GM23248 (cell line): Measurements from ENCODE around the gene ITFG1. TPM values are rescaled to one million over a fixed set of nuclear protein-coding genes. Genes with fewer than 3 reads are reported as not detected.
"Not testable (repeated sequence)": the region's sequence is repeated elsewhere in the genome, so short reads cannot be mapped to it uniquely, and the experiment has no call there.

ENCODE experiments used
- DNase-seq: peaks from one replicate; pipeline ENCODE4 v3.0.0-alpha.2; 2015
- H2AFZ ChIP-seq: fragments of 200-600 bp; sonication (generic); 2 replicates; pipeline ENCODE4 v1.6.1; 2016; ENCODE audit warnings: antibody characterized with exemption
- H3F3A ChIP-seq: fragments of 200-600 bp; sonication (generic); 2 replicates; pipeline ENCODE4 v1.6.1; 2016; ENCODE audit warnings: mild to moderate bottlenecking, antibody characterized with exemption, mixed run types; ENCODE audit not compliant: insufficient read depth
- H3K27ac ChIP-seq: fragments of 200-600 bp; sonication (generic); 2 replicates; pipeline ENCODE4 v1.5.1; 2016; ENCODE audit warnings: mild to moderate bottlenecking
- H3K27me3 ChIP-seq: fragments of 200-600 bp; sonication (generic); replicated peaks from 2 replicates; pipeline ENCODE4 v1.6.1; 2016; ENCODE audit warnings: mild to moderate bottlenecking; ENCODE audit not compliant: insufficient read depth
- H3K36me3 ChIP-seq: fragments of 200-600 bp; sonication (generic); 2 replicates; pipeline ENCODE4 v1.6.1; 2016; ENCODE audit warnings: low read depth, mild to moderate bottlenecking
- H3K4me1 ChIP-seq: fragments of 200-600 bp; sonication (generic); 2 replicates; pipeline ENCODE4 v1.6.1; 2016; ENCODE audit warnings: mild to moderate bottlenecking; ENCODE audit not compliant: insufficient read depth
- H3K4me2 ChIP-seq: fragments of 200-600 bp; sonication (generic); one replicate; pipeline ENCODE4 v1.6.1; 2016; ENCODE audit warnings: mild to moderate bottlenecking; ENCODE audit not compliant: unreplicated experiment
- H3K4me3 ChIP-seq: fragments of 200-600 bp; sonication (generic); 2 replicates; pipeline ENCODE4 v1.5.1; 2016; ENCODE audit warnings: mild to moderate bottlenecking
- H3K79me2 ChIP-seq: fragments of 200-600 bp; sonication (generic); 2 replicates; pipeline ENCODE4 v1.6.1; 2016; ENCODE audit warnings: mild to moderate bottlenecking; ENCODE audit not compliant: insufficient read depth
- H3K9ac ChIP-seq: fragments of 200-600 bp; sonication (generic); 2 replicates; pipeline ENCODE4 v1.6.1; 2016; ENCODE audit warnings: mild to moderate bottlenecking
- H3K9me2 ChIP-seq: fragments of 200-600 bp; sonication (generic); 2 replicates; pipeline ENCODE4 v1.6.1; 2016; ENCODE audit warnings: mixed run types, mild to moderate bottlenecking, moderate library complexity; ENCODE audit not compliant: insufficient read depth
- H3K9me3 ChIP-seq: fragments of 200-600 bp; sonication (generic); one replicate; pipeline ENCODE4 v1.6.1; 2017; ENCODE audit warnings: low read depth
- H4K20me1 ChIP-seq: fragments of 200-600 bp; sonication (generic); 2 replicates; pipeline ENCODE4 v1.6.0; 2016; ENCODE audit not compliant: insufficient read depth
- EZH2 ChIP-seq: fragments of 200-600 bp; sonication (generic); IDR thresholded peaks from 2 replicates; pipeline ENCODE4 v1.6.1; 2018; ENCODE audit warnings: antibody characterized with exemption, mild to moderate bottlenecking; ENCODE audit not compliant: insufficient read depth, poor library complexity, severe bottlenecking
- EZH2phosphoT487 ChIP-seq: fragments of 200-600 bp; sonication (generic); IDR thresholded peaks from 2 replicates; pipeline ENCODE4 v1.6.1; 2018; ENCODE audit warnings: antibody characterized with exemption, moderate library complexity, mild to moderate bottlenecking, low read depth; ENCODE audit not compliant: insufficient read depth
- WGBS, 2 experiments: methylation state at CpG; one replicate each; pipeline ENCODE4 v1.1.6; 2015 to 2017; ENCODE audit warnings: low lambda C conversion rate in 2 of 2, low coverage in 1 of 2; ENCODE audit errors: missing lambda C conversion rate in 2 of 2; 5-methylcytosine and 5-hydroxymethylcytosine counted together
- in situ Hi-C: fragments of 300-500 bp; cut with MboI; formaldehyde crosslinking; loops from 2 replicates; pipeline ENCODE4 v1.15.0; 2020
- polyA plus RNA-seq: library from polyadenylated mRNA; unstranded; fragments of >200 nt; fragmentation: Nextera tagmentation; extraction: Ambion mirVana; gene quantifications from 2 replicates; pipeline ENCODE4 v1.2.1, GENCODE V29; 2016
- total RNA-seq: library from RNA; depleted of rRNA; stranded (reverse); fragments of >200 nt; shearing (Covaris generic); gene quantifications from 2 replicates; pipeline ENCODE4 v1.2.3, GENCODE V29; 2014

ITFG1 gene
- total and polyA plus RNA-seq, 2 experiments from 2014 or later: 78.2 to 111 TPM

- no peaks in the 10 kb centered on the region for H3K9me3 ChIP-seq
- no peak overlapping the region for H3K4me3 ChIP-seq
- 84 to 88% methylated on average over 6 of the region's 6 CpGs for WGBS, 2 experiments
- H3K79me2 ChIP-seq: no peaks in the 10 kb centered on the region
- no peak overlapping the region for H3K27ac ChIP-seq
- H3K36me3 ChIP-seq: no peaks in the 10 kb centered on the region
- H3K9ac ChIP-seq: no peak overlapping the region
- H3K9me2 ChIP-seq: no peaks in the 10 kb centered on the region
- H3K4me1 ChIP-seq: no peaks in the 10 kb centered on the region
- no peaks in the 10 kb centered on the region for H3F3A ChIP-seq
- H4K20me1 ChIP-seq: no peaks in the 10 kb centered on the region
- TF ChIP-seq EZH2 (no peak), EZH2phosphoT487 (no peak)
- no peak overlapping the region for H2AFZ ChIP-seq
- in situ Hi-C loops: no loop called here
- peak; percentile 50 for DNase-seq
- H3K27me3 ChIP-seq: no peaks in the 10 kb centered on the region
- H3K4me2 ChIP-seq: no peak overlapping the region
Observed at GRCh38 chr16:47197536-47198179, 263.2 kb downstream of the ITFG1 start.

GRCh38 chr16:47196457-47196856 is 264.4 kb downstream of the ITFG1 start:
- TF ChIP-seq EZH2: no peak
- TF ChIP-seq EZH2phosphoT487: no peak
- no peaks in the 10 kb centered on the region for H3K9me3 ChIP-seq
- in situ Hi-C loops: no loop called here

GRCh38 chr16:47182318-47182717 is 278.5 kb downstream of the ITFG1 start:
- WGBS, 2 experiments: 71 to 89% methylated on average over 3 of the region's 3 CpGs

More at GRCh38 chr16:47196457-47196856, 264.4 kb downstream of the ITFG1 start:
- Histone ChIP-seq H3K9ac (no peak overlapping the region), H3K4me1 (no peaks in the 10 kb centered on the region), H3F3A (no peaks in the 10 kb centered on the region), H3K27me3 (no peaks in the 10 kb centered on the region), H2AFZ (no peak overlapping the region), H3K79me2 (no peaks in the 10 kb centered on the region), H3K4me3 (no peak overlapping the region), H3K27ac (no peak overlapping the region), H3K36me3 (no peaks in the 10 kb centered on the region), H4K20me1 (no peaks in the 10 kb centered on the region), H3K9me2 (no peaks in the 10 kb centered on the region), H3K4me2 (no peak overlapping the region)
- WGBS, 2 experiments: 92 to 97% methylated on average over 5 of the region's 5 CpGs
- no peak for DNase-seq

GRCh38 chr16:47181066-47181465 is 279.8 kb downstream of the ITFG1 start:
- H3K27ac ChIP-seq, H3K4me1 ChIP-seq, H2AFZ ChIP-seq, H3K9me2 ChIP-seq, H3K27me3 ChIP-seq, H3K9ac ChIP-seq, H3K9me3 ChIP-seq, DNase-seq, H3K79me2 ChIP-seq, in situ Hi-C loops, H3K4me2 ChIP-seq, H3K4me3 ChIP-seq, H4K20me1 ChIP-seq, H3F3A ChIP-seq, H3K36me3 ChIP-seq: not testable (repeated sequence)
- WGBS, 2 experiments: 98 to 100% methylated on average over 1 to 22 of the region's 31 CpGs

More at GRCh38 chr16:47182318-47182717, 278.5 kb downstream of the ITFG1 start:
- H3K36me3 ChIP-seq: no peaks in the 10 kb centered on the region
- H2AFZ ChIP-seq: no peak overlapping the region
- no peak for DNase-seq
- in situ Hi-C loops: no loop called here
- no peaks in the 10 kb centered on the region for H3K79me2 ChIP-seq
- no peak overlapping the region for H3K4me3 ChIP-seq
- no peak overlapping the region for H3K27ac ChIP-seq
- TF ChIP-seq EZH2 (no peak), EZH2phosphoT487 (no peak)
- no peaks in the 10 kb centered on the region for H4K20me1 ChIP-seq
- no peak overlapping the region for H3K4me2 ChIP-seq
- H3K9me3 ChIP-seq: no peaks in the 10 kb centered on the region
- no peaks in the 10 kb centered on the region for H3K9me2 ChIP-seq
- H3K27me3 ChIP-seq: no peaks in the 10 kb centered on the region
- no peaks in the 10 kb centered on the region for H3K4me1 ChIP-seq
- H3K9ac ChIP-seq: no peak overlapping the region
- H3F3A ChIP-seq: no peaks in the 10 kb centered on the region

GRCh38 chr16:47180073-47180472 is 280.8 kb downstream of the ITFG1 start:
- Histone ChIP-seq H3K9ac (no peak overlapping the region), H3K36me3 (no peaks in the 10 kb centered on the region), H3K4me2 (no peak overlapping the region), H4K20me1 (no peaks in the 10 kb centered on the region), H2AFZ (no peak overlapping the region), H3K27ac (no peak overlapping the region), H3K27me3 (no peaks in the 10 kb centered on the region), H3F3A (no peaks in the 10 kb centered on the region), H3K4me3 (no peak overlapping the region), H3K4me1 (no peaks in the 10 kb centered on the region), H3K9me2 (no peaks in the 10 kb centered on the region), H3K79me2 (no peaks in the 10 kb centered on the region), H3K9me3 (no peaks in the 10 kb centered on the region)
- DNase-seq: no peak
- in situ Hi-C loops: no loop called here
- TF ChIP-seq EZH2 (no peak), EZH2phosphoT487 (no peak)
- WGBS, 2 experiments: 96 to 97% methylated on average over 2 to 8 of the region's 8 CpGs
